DND-41 (cell line): ENCODE data around the gene GAS7.

Source experiments
- ATAC-seq: fragments of 200-7000 bp; cut with Tn5 transposase; 3 replicates; pipeline ENCODE4 v1.9.1; 2021; ENCODE audit warnings: low read depth; ENCODE audit not compliant: insufficient read depth
- DNase-seq: peaks from one replicate; pipeline ENCODE4 v3.0.0-alpha.2; 2020
- H2AFZ ChIP-seq: 2 replicates; pipeline ENCODE4 v1.6.0; 2012; ENCODE audit warnings: low read depth, low read length
- H3K27ac ChIP-seq: 2 replicates; pipeline ENCODE4 v1.5.1; 2012; ENCODE audit warnings: low read length, inconsistent platforms
- H3K27me3 ChIP-seq: fragments of 200-600 bp; sonication (generic); 2 replicates; pipeline ENCODE4 v1.6.0; 2012; ENCODE audit warnings: low read length, mild to moderate bottlenecking, inconsistent platforms; ENCODE audit not compliant: insufficient read depth, poor library complexity
- H3K36me3 ChIP-seq: 2 replicates; pipeline ENCODE4 v1.5.1; 2012; ENCODE audit warnings: low read length, inconsistent platforms; ENCODE audit not compliant: insufficient read depth
- H3K4me1 ChIP-seq: 2 replicates; pipeline ENCODE4 v1.5.1; 2012; ENCODE audit warnings: mild to moderate bottlenecking, low read length; ENCODE audit not compliant: insufficient read depth
- H3K4me2 ChIP-seq: 2 replicates; pipeline ENCODE4 v1.6.0; 2012; ENCODE audit warnings: mild to moderate bottlenecking, moderate library complexity, low read length, inconsistent platforms; ENCODE audit not compliant: insufficient read depth
- H3K4me3 ChIP-seq, 2 experiments: fragments of 200-600 bp in 1 of 2; shearing (Covaris generic) in 1 of 2; 2 replicates each; pipeline ENCODE4 v1.5.1; 2012 to 2016; ENCODE audit warnings: inconsistent platforms in 2 of 2, low read length in 2 of 2, mild to moderate bottlenecking in 2 of 2, low read depth in 1 of 2, moderate library complexity in 1 of 2
- H3K79me2 ChIP-seq: 2 replicates; pipeline ENCODE4 v1.6.0; 2012; ENCODE audit warnings: low read length, inconsistent platforms; ENCODE audit not compliant: insufficient read depth
- H3K9ac ChIP-seq: 2 replicates; pipeline ENCODE4 v1.6.0; 2012; ENCODE audit warnings: low read depth, mild to moderate bottlenecking, inconsistent platforms, low read length, moderate library complexity
- H3K9me3 ChIP-seq: 2 replicates; pipeline ENCODE4 v1.5.1; 2012; ENCODE audit warnings: low read length, moderate library complexity, mild to moderate bottlenecking, inconsistent platforms; ENCODE audit not compliant: insufficient read depth, severe bottlenecking
- H4K20me1 ChIP-seq: 2 replicates; pipeline ENCODE4 v1.6.0; 2012; ENCODE audit warnings: low read length; ENCODE audit not compliant: insufficient read depth
- EZH2 ChIP-seq: IDR thresholded peaks from 3 replicates; pipeline ENCODE4 v1.6.1; 2012; ENCODE audit warnings: borderline replicate concordance, low read depth, mild to moderate bottlenecking, moderate library complexity, low read length, inconsistent platforms; ENCODE audit not compliant: severe bottlenecking
- TF ChIP-seq, protein P1 (sequence below): IDR thresholded peaks from 2 replicates; pipeline ENCODE4 v1.5.1; 2012; ENCODE audit warnings: borderline replicate concordance, low read length, moderate library complexity, mild to moderate bottlenecking; ENCODE audit not compliant: poor library complexity, severe bottlenecking; ENCODE audit errors: extremely low read depth

GAS7 gene

DNA sequence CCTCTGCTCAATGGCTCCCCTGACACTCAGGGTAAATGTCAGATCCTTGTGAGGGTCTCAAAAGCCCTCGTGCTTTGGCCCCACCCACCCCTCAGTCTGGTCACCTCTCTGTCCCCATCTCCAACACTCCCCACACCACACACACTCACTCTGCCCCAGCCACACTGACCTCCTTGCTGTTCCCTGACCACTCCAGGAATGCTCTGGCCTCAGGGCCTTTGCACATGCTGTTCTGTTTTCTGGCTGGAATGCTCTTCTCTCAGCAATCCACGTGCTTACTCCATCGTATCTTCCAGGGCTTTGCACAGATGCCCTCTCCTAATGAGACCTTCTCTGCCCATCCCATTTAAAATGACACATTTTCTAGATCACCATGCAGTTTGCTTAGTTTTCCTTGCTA is 28.2 kb downstream of the GAS7 start:
- H3K4me3 ChIP-seq = no peak overlapping the region
- H3K4me2 ChIP-seq = no peak overlapping the region
- no peaks in the 10 kb centered on the region for H3K27me3 ChIP-seq
- no peaks in the 10 kb centered on the region for H3K36me3 ChIP-seq
- DNase-seq (no peak), ATAC-seq (no peak)
- H3K4me1 ChIP-seq = peaks cover 17% of the 10 kb centered on the region
- H3K9ac ChIP-seq = no peak overlapping the region
- no peak overlapping the region for H3K27ac ChIP-seq
- H3K79me2 ChIP-seq = peaks cover 6% of the 10 kb centered on the region; the same call in 1 of the 2 replicates
- peaks cover 17% of the 10 kb centered on the region; the same call in 1 of the 2 replicates for H4K20me1 ChIP-seq
- no peak overlapping the region for H2AFZ ChIP-seq
- TF ChIP-seq EZH2 = no peak
- TF ChIP-seq, protein P1, sequence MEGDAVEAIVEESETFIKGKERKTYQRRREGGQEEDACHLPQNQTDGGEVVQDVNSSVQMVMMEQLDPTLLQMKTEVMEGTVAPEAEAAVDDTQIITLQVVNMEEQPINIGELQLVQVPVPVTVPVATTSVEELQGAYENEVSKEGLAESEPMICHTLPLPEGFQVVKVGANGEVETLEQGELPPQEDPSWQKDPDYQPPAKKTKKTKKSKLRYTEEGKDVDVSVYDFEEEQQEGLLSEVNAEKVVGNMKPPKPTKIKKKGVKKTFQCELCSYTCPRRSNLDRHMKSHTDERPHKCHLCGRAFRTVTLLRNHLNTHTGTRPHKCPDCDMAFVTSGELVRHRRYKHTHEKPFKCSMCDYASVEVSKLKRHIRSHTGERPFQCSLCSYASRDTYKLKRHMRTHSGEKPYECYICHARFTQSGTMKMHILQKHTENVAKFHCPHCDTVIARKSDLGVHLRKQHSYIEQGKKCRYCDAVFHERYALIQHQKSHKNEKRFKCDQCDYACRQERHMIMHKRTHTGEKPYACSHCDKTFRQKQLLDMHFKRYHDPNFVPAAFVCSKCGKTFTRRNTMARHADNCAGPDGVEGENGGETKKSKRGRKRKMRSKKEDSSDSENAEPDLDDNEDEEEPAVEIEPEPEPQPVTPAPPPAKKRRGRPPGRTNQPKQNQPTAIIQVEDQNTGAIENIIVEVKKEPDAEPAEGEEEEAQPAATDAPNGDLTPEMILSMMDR = no peak
- H3K9me3 ChIP-seq = no peaks in the 10 kb centered on the region

- no peak overlapping the region for H2AFZ ChIP-seq
- no peak for ATAC-seq
- peaks cover 17% of the 10 kb centered on the region for H3K4me1 ChIP-seq
- DNase-seq = no peak
- no peaks in the 10 kb centered on the region for H3K9me3 ChIP-seq
- no peak overlapping the region for H3K4me2 ChIP-seq
- H3K36me3 ChIP-seq = no peaks in the 10 kb centered on the region
- TF ChIP-seq, protein P1 = no peak
- no peak for TF ChIP-seq EZH2
- H3K79me2 ChIP-seq = peaks cover 6% of the 10 kb centered on the region; the same call in 1 of the 2 replicates
- H3K9ac ChIP-seq = no peak overlapping the region
- H3K4me3 ChIP-seq = no peak overlapping the region
- peaks cover 17% of the 10 kb centered on the region; the same call in 1 of the 2 replicates for H4K20me1 ChIP-seq
- H3K27me3 ChIP-seq = no peaks in the 10 kb centered on the region
- H3K27ac ChIP-seq = no peak overlapping the region
These were observed 29.1 kb downstream of the GAS7 start for GRCh38 chr17:10169290-10169689.

DNA sequence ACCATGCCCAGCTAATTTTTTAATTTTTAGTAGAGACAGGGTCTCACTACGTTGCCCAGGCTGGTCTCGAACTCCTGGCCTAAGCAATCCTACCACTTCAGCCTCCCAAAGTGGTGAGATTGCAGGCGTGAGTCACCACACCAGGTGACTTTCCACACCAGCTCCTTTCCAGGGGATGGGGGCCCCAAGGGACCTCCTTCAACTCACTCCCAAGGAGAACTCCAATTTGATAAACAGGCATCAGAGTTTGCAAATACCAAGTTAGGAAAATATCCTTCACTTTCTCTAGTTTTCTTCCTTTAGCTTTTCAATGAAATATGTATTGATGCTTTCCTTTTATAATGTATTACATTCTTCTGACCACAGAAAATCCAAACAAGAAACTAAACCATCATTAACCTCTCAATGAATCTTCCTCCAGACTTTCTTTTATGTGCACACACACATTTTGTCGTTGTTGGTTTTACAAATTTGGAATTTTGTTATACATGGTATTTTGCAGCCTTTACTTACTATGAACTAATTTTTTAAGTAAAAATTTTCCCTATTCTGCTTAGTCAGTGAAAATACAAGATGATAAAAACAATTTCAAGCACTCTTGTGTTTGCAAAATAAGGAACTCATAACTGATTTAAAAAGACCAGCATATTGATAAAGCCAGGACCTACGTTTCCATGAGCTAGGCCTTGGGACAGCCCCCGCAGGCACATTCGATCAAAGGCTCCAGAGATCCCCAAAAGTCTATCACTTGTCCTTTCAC is 32.0 kb downstream of the GAS7 start:
- DNase-seq = no peak
- peaks cover 9% of the 10 kb centered on the region; the same call in 1 of the 2 replicates for H3K79me2 ChIP-seq
- peaks cover 13% of the 10 kb centered on the region; the same call in 1 of the 2 replicates for H4K20me1 ChIP-seq
- no peak overlapping the region for H2AFZ ChIP-seq
- TF ChIP-seq EZH2 = no peak
- TF ChIP-seq, protein P1 = no peak
- H3K9ac ChIP-seq = no peak overlapping the region
- no peak overlapping the region for H3K4me3 ChIP-seq
- no peaks in the 10 kb centered on the region for H3K27me3 ChIP-seq
- H3K4me2 ChIP-seq = no peak overlapping the region
- no peak overlapping the region for H3K27ac ChIP-seq
- ATAC-seq = no peak
- no peaks in the 10 kb centered on the region for H3K4me1 ChIP-seq
- no peaks in the 10 kb centered on the region for H3K36me3 ChIP-seq
- no peaks in the 10 kb centered on the region for H3K9me3 ChIP-seq
